NCI-H128 (cell line): ENCODE data around the gene ENTPD7.
"Not testable (repeated sequence)": the region's sequence is repeated elsewhere in the genome, so short reads cannot be mapped to it uniquely, and the experiment has no call there.

ENCODE experiments used
- DNase-seq: peaks from one replicate; lab custom pipeline; 2025; ENCODE audit not compliant: unreplicated experiment; lab: John Stamatoyannopoulos, UW

The ENTPD7 gene

GRCh38 chr10:99682752-99683151, 23.4 kb downstream of the ENTPD7 start:
- no peak for DNase-seq

- DNase-seq: no peak
Measured at GRCh38 chr10:99685597-99685967, 26.3 kb downstream of the ENTPD7 start.

- DNase-seq: no peak
Measured at GRCh38 chr10:99689461-99689860, 30.2 kb downstream of the ENTPD7 start.

- no peak for DNase-seq
Measured at GRCh38 chr10:99693933-99694583, 34.7 kb downstream of the ENTPD7 start.

- no peak for DNase-seq
Measured at GRCh38 chr10:99695761-99696160, 36.5 kb downstream of the ENTPD7 start.

DNA sequence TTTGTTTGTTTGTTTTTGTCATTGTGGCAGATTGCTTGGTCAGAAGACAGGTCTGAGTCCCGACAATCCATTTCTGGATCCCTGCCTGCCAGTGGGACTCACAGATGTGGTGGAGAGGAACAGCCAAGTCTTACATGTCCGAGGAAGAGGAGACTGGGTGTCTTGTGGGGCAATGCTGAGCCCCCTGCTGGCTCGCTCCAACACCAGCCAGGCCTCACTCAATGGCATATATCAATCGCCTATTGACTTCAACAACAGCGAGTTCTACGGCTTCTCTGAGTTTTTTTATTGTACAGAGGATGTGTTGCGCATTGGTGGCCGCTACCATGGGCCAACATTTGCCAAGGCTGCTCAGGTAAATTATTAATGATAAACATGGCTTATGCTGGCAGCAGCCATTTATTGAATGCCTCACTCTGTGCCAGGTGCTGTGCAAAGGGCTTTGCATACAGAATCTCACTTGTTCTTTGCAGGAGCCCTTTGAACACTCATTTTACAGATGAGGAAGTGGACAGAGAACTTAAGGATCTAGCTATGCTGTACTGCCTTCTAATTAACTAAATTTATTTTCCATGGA, 39.3 kb downstream of the ENTPD7 start:
- DNase-seq: no peak

GRCh38 chr10:99700649-99701048, 41.3 kb downstream of the ENTPD7 start:
- no peak for DNase-seq

- no peak for DNase-seq
Measured at GRCh38 chr10:99708428-99709012, 49.2 kb downstream of the ENTPD7 start.

DNA sequence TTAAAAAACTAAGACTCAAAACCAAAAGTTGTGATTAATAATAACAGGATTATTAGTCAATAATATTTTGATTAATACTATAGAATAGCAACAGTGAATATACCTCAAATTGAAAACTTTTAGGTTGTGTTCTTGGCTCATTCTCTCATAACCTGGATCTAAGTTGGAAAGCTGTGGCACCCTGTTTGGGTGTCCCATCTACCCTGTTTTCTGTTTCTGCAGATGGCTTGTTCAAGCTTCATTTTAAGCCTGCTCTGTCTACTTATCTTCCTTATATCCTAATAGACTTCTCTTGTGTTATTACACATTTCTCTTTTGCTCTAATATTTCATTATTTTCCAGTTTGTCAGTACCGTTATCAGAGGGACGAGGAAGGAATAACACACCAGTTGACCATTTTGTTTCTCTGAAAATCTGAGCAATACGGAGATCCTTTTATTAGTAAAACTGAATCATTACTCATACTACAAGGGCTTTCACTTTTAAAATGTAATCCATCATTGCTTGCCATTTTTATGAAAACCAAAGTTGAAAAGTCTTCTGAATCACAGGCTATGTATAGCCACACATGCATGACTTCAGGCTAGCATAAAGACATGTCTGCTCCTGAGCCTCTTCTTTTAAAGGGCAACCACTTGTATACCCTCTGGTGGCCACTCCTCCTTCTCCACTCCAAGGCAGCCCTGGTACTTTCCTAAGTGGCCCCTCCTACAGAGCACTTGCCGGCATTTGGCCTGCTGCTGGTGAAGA, 50.3 kb downstream of the ENTPD7 start:
- no peak for DNase-seq

- no peak for DNase-seq
Measured at GRCh38 chr10:99711129-99711719, 51.9 kb downstream of the ENTPD7 start.

- DNase-seq: no peak
Measured at GRCh38 chr10:99714446-99714845, 55.1 kb downstream of the ENTPD7 start.

GRCh38 chr10:99720387-99720786, 61.1 kb downstream of the ENTPD7 start:
- DNase-seq: no peak

GRCh38 chr10:99730026-99730425, 70.7 kb downstream of the ENTPD7 start:
- DNase-seq: no peak

- DNase-seq: no peak
Measured at GRCh38 chr10:99731306-99732032, 72.2 kb downstream of the ENTPD7 start.

GRCh38 chr10:99732033-99732842, 72.9 kb downstream of the ENTPD7 start, which contains the start of the genes COX15 and CUTC:
TSS of gene COX15 (minus strand) at chr10:99732127. CDS start at chr10:99732049, 78 bp downstream.
TSS of gene CUTC (plus strand) at chr10:99732234. CDS start at chr10:99732349, 115 bp downstream.
- DNase-seq: peak; percentile 83

GRCh38 chr10:99733366-99733765, 74.1 kb downstream of the ENTPD7 start:
- no peak for DNase-seq

- not testable (repeated sequence) for DNase-seq
Measured at GRCh38 chr10:99734111-99734510, 74.8 kb downstream of the ENTPD7 start.

DNA sequence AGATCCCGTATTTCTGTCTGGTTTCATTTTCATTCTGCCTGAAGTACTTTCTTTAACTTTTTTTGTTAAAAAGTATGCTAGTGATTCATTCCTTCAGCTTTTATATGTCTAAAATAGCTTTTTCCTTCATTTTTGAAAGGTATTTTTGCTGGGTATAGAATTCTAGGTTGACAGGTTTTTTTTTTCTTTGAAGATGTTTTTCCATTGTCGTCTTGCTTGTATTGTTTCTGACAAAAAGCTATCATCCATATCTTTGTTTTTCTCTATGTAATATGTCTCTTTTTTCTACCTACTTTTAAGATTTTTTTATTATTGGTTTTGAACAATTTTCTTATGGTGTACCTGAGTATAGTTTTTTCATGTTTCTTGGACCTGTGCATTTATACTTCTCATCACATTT, 81.0 kb downstream of the ENTPD7 start:
- DNase-seq: no peak

- DNase-seq: no peak
Measured at GRCh38 chr10:99740933-99741559, 81.7 kb downstream of the ENTPD7 start.
